HCT116 (cell line): ENCODE results near the gene TAP1.

Experiments
- EZH2 ChIP-seq: fragments of 200-600 bp; sonication (generic); IDR thresholded peaks from 2 replicates; pipeline ENCODE4 v1.6.1; 2017; ENCODE audit warnings: antibody characterized with exemption, mixed run types
- EZH2phosphoT487 ChIP-seq: fragments of 200-600 bp; IDR thresholded peaks from 2 replicates; pipeline ENCODE4 v1.6.1; 2018; ENCODE audit warnings: antibody characterized with exemption, borderline replicate concordance
- FOSL1 ChIP-seq: IDR thresholded peaks from 2 replicates; pipeline ENCODE4 v1.6.1; 2012; ENCODE audit warnings: low read depth
- JUND ChIP-seq: IDR thresholded peaks from 2 replicates; pipeline ENCODE4 v1.6.1; 2012
- POLR2A ChIP-seq: IDR thresholded peaks from 2 replicates; pipeline ENCODE4 v1.7.0; 2011; ENCODE audit warnings: borderline replicate concordance; ENCODE audit not compliant: insufficient read depth, insufficient read length; ENCODE audit errors: extremely low read depth
- POLR2AphosphoS5 ChIP-seq: IDR thresholded peaks from 2 replicates; pipeline ENCODE4 v1.6.1; 2011; ENCODE audit warnings: mild to moderate bottlenecking, low read depth, low read length, moderate library complexity
- RAD21 ChIP-seq: IDR thresholded peaks from 2 replicates; pipeline ENCODE4 v1.6.1; 2012; ENCODE audit warnings: low read depth, mild to moderate bottlenecking
- SIN3A ChIP-seq: IDR thresholded peaks from 2 replicates; pipeline ENCODE4 v1.6.1; 2012; ENCODE audit warnings: low read depth
- SRF ChIP-seq: IDR thresholded peaks from 2 replicates; pipeline ENCODE4 v1.6.1; 2012; ENCODE audit warnings: low read depth
- TCF7L2 ChIP-seq: IDR thresholded peaks from 2 replicates; pipeline ENCODE4 v1.7.0; 2011; ENCODE audit warnings: borderline replicate concordance, inconsistent platforms; ENCODE audit not compliant: insufficient read depth, insufficient read length; ENCODE audit errors: extremely low read depth
- YY1 ChIP-seq: IDR thresholded peaks from 2 replicates; pipeline ENCODE4 v1.6.1; 2011; ENCODE audit warnings: low read length, low read depth, moderate library complexity, mild to moderate bottlenecking; ENCODE audit not compliant: insufficient replicate concordance; ENCODE audit errors: extremely low read depth
- TF ChIP-seq, protein P1 (sequence below), 3 experiments: fragments of 200-600 bp in 1 of 3; sonication (generic) in 1 of 3; IDR thresholded peaks in 2 of 3; conservative IDR thresholded peaks in 1 of 3; 2 replicates each; pipeline ENCODE4 v1.5.1; 2012 to 2017; ENCODE audit warnings: low read depth in 2 of 3, low read length in 2 of 3, antibody characterized with exemption in 1 of 3, borderline replicate concordance in 1 of 3, control low read depth in 1 of 3, mild to moderate bottlenecking in 1 of 3, mixed read lengths in 1 of 3, mixed run types in 1 of 3, moderate library complexity in 1 of 3; ENCODE audit not compliant: insufficient read depth in 1 of 3
- TF ChIP-seq, protein P2 (sequence below): IDR thresholded peaks from 2 replicates; pipeline ENCODE4 v1.6.1; 2011; ENCODE audit warnings: mild to moderate bottlenecking, low read length, moderate library complexity; ENCODE audit not compliant: insufficient replicate concordance; ENCODE audit errors: extremely low read depth
- TF ChIP-seq, protein P3 (sequence below): IDR thresholded peaks from 2 replicates; pipeline ENCODE4 v1.6.1; 2012

DNA sequence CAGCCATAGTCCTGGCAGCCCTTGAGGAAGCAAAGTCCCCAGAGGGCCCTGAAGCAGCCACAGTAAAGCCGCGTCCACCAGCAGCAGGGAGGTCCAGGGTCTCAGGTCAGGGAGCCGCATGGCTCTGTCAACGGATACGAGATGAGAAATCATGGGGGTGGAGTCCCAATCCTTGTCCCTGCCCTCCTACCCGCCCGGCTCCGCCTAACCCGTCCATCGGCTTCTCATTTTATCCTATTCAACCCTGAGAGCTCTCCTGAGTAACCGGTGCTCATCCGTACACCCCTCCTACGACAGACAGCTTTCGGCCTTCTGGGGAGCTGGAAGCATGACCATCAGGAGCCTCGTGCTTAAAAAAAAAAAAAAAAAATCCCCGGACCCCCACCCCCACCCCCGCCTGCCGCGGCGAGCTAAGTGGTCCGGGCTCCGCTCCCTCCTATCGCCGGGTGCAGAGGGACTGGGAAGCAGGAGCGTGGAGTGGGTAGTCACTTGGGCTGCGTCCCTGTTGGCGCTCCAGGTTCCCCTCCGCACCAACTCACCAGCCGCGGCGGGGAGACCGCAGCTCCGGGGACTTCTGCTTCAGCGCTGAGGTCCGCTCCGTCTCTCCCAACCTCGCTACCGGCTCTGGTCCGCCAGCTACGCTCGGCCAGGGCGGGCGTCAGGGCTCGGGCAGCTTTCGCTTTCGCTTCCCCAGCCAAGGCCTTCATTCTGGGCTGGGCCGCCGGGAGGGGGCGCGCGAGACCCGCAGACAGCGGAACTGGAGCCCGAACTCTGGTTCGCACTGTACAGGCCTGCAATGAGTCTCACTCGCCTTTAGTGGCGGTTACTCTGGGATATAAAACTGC lies 15.2 kb downstream of the TAP1 start, which contains the start of gene TAP2:
- TF ChIP-seq, protein P1, sequence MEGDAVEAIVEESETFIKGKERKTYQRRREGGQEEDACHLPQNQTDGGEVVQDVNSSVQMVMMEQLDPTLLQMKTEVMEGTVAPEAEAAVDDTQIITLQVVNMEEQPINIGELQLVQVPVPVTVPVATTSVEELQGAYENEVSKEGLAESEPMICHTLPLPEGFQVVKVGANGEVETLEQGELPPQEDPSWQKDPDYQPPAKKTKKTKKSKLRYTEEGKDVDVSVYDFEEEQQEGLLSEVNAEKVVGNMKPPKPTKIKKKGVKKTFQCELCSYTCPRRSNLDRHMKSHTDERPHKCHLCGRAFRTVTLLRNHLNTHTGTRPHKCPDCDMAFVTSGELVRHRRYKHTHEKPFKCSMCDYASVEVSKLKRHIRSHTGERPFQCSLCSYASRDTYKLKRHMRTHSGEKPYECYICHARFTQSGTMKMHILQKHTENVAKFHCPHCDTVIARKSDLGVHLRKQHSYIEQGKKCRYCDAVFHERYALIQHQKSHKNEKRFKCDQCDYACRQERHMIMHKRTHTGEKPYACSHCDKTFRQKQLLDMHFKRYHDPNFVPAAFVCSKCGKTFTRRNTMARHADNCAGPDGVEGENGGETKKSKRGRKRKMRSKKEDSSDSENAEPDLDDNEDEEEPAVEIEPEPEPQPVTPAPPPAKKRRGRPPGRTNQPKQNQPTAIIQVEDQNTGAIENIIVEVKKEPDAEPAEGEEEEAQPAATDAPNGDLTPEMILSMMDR (IDR thresholded peaks at IDR 0.05 in 2 of 3, conservative IDR thresholded peaks at IDR 0.05 in 1 of 3; ENCODE audit: borderline replicate concordance in 1 of 3, insufficient read depth in 1 of 3, low read depth in 2 of 3, low read length in 2 of 3) = peak; percentile 88 to 96 (median 91)
- TF ChIP-seq SRF = no peak
- TF ChIP-seq, protein P2, sequence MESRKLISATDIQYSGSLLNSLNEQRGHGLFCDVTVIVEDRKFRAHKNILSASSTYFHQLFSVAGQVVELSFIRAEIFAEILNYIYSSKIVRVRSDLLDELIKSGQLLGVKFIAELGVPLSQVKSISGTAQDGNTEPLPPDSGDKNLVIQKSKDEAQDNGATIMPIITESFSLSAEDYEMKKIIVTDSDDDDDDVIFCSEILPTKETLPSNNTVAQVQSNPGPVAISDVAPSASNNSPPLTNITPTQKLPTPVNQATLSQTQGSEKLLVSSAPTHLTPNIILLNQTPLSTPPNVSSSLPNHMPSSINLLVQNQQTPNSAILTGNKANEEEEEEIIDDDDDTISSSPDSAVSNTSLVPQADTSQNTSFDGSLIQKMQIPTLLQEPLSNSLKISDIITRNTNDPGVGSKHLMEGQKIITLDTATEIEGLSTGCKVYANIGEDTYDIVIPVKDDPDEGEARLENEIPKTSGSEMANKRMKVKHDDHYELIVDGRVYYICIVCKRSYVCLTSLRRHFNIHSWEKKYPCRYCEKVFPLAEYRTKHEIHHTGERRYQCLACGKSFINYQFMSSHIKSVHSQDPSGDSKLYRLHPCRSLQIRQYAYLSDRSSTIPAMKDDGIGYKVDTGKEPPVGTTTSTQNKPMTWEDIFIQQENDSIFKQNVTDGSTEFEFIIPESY = no peak
- TF ChIP-seq EZH2 = no peak
- TF ChIP-seq POLR2A = peak; percentile 84
- TF ChIP-seq, protein P3, sequence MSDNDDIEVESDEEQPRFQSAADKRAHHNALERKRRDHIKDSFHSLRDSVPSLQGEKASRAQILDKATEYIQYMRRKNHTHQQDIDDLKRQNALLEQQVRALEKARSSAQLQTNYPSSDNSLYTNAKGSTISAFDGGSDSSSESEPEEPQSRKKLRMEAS = peak; percentile 76
- TF ChIP-seq TCF7L2 = peak; percentile 18
- peak; percentile 50 for TF ChIP-seq YY1
- TF ChIP-seq SIN3A = no peak; the same call in 1 of the 2 replicates
- peak; percentile 97 for TF ChIP-seq RAD21
- TF ChIP-seq JUND = no peak
- peak; percentile 75 for TF ChIP-seq POLR2AphosphoS5
- no peak for TF ChIP-seq EZH2phosphoT487
- no peak for TF ChIP-seq FOSL1
